ENCODE results near the gene SEPSECS.

DNA sequence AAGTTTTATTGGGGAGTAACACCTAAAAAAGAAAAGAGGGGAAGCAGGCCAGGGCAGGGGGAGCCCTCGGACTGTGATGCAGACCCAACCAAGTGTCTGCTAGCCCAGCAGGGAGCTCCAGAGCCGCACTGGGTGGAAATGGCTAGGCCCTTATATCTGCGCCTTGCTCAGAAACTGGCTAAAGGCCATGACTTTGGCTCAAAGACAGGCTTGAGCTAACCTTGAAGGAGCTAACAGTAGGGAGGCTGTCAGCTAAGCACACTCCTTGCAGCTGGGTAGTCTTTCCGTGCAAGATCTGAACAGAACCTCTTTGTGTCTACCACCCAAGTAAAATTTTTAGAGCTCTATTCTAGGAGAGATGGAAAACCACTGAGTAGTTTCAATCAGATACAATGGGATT is 43.0 kb downstream of the SEPSECS start:
- no peak for TF ChIP-seq CTCF (IDR thresholded peaks at IDR 0.05)
- no peak for TF ChIP-seq POLR2A (IDR thresholded peaks at IDR 0.05)
- TF ChIP-seq POLR2AphosphoS5 (IDR thresholded peaks at IDR 0.05) = no peak
- no peak for TF ChIP-seq EP300 (IDR thresholded peaks at IDR 0.05)

Measured in stomach (tissue), 4 donors.